GM10266 (cell line): ENCODE data around the gene MAST4.

ENCODE experiments used
- DNase-seq: peaks from one replicate; pipeline ENCODE4 v3.0.0; 2012; ENCODE audit errors: extremely low spot score
- TF ChIP-seq, protein P1 (sequence below): IDR thresholded peaks from 2 replicates; pipeline ENCODE4 v1.5.1; 2012; ENCODE audit warnings: mild to moderate bottlenecking, low read depth; ENCODE audit not compliant: control insufficient read depth, insufficient read depth; ENCODE audit errors: missing control alignments

Gene MAST4

DNA sequence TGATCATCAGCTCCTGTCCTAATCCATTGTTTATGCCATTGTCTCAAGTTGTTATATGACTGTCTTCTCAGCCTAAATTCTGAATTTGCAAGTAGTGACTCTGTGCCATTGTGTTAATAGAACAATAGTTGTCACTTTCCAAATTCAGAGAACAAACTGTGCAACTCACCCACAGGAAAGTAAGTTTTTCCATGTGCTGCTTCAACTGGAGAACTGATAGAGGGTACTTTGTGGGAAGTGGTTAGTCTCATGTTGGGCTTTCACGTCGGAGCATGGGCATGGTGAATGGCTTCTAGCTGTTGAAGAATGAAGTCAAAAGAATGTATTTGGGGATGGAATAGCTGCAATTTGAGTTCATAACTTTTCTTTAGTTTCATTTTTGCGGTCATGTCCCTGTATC is 454.4 kb downstream of the MAST4 start:
- DNase-seq: no peak
- TF ChIP-seq, protein P1, sequence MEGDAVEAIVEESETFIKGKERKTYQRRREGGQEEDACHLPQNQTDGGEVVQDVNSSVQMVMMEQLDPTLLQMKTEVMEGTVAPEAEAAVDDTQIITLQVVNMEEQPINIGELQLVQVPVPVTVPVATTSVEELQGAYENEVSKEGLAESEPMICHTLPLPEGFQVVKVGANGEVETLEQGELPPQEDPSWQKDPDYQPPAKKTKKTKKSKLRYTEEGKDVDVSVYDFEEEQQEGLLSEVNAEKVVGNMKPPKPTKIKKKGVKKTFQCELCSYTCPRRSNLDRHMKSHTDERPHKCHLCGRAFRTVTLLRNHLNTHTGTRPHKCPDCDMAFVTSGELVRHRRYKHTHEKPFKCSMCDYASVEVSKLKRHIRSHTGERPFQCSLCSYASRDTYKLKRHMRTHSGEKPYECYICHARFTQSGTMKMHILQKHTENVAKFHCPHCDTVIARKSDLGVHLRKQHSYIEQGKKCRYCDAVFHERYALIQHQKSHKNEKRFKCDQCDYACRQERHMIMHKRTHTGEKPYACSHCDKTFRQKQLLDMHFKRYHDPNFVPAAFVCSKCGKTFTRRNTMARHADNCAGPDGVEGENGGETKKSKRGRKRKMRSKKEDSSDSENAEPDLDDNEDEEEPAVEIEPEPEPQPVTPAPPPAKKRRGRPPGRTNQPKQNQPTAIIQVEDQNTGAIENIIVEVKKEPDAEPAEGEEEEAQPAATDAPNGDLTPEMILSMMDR: no peak

DNA sequence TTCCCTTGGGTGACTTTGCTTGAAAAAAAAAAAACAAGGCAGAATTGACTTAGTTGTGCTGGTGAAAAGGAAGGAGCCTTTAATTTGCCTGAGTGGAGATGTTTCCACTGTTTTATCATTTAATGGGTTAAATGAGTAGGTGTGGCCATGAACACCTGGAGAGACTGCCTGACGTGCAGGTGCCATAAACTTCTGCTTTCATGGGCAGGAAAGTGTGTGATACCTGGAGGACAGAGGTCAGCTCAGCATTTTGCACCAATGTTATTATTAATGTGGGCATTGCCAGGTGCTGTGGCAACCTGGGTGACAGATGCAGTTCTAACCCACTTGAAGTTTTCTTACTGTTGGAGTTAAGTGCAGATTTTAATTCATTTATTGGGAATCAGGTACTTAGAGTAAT is 455.0 kb downstream of the MAST4 start:
- TF ChIP-seq, protein P1: no peak
- no peak for DNase-seq

DNA sequence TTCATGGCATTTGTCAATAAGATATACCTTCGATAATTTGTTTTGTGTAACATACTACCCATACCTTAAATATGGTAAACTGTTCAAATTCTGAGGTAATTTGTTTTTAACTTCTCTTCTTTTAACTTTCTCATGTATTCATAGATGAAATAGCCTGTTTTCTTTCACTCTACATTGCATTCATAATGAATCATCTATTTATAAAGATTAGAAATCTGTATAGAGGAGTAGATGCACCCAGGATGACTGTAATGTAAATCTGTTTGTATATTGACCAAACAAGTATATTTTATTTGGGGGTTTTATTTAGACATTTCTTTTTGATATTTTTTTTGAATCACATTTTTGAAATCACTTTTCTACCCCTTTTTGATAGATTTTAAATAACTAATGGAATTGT is 455.8 kb downstream of the MAST4 start:
- TF ChIP-seq, protein P1: no peak
- no peak for DNase-seq

DNA sequence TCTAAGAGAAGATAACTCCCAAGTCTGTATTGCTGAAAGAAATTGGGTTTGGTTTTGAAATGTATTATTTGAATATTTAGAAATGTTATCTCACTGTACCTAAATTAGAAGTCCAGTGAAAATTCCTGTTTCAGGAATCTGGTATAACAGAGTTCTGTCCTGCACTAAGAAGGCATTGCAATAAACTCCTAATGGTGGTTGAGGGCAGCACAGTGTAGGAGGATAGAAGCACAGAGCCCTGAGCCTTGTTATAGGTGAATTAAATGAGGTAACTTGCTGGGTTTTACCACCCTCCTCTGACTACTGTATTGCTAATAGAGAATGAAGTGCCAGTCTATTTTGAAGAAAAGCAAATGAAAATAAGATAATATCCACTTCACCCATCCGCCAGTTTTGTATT is 457.0 kb downstream of the MAST4 start:
- no peak for DNase-seq
- TF ChIP-seq, protein P1: no peak

DNA sequence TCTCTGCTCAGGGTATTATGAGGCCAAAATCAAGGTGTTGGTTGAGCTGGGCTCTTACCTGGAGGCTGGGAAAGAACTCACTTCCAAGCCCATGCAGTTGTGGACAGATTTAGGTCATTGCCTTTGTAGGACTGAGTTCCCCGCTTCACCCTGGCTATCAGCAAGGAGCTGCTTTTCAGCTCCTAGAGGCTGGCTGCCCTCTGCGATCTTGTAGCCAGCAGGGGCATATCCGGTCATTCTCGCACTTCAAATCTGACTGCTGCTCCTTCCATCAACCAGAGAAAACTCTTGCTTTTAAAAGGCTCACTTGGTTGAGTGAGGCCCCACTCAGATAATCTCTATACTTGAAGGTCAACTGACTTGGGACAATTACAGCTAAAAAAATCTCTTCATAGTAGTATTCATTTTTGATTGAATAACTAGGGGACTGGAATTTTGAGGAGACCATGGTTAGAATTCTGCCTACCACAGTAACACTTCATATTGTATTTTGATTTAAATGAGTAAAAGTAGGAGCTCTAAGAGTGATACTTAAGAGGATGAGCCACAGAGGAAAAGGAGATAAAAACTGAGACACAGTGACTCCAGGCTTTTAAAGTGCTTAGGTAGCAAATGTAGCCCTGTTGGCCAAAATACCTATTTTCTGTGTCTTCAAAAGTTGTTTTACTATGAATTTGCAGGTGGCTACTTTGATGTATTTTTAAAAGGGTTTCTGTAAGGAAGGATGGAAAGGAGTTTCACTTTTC is 463.0 kb downstream of the MAST4 start:
- DNase-seq: no peak
- TF ChIP-seq, protein P1: no peak

DNA sequence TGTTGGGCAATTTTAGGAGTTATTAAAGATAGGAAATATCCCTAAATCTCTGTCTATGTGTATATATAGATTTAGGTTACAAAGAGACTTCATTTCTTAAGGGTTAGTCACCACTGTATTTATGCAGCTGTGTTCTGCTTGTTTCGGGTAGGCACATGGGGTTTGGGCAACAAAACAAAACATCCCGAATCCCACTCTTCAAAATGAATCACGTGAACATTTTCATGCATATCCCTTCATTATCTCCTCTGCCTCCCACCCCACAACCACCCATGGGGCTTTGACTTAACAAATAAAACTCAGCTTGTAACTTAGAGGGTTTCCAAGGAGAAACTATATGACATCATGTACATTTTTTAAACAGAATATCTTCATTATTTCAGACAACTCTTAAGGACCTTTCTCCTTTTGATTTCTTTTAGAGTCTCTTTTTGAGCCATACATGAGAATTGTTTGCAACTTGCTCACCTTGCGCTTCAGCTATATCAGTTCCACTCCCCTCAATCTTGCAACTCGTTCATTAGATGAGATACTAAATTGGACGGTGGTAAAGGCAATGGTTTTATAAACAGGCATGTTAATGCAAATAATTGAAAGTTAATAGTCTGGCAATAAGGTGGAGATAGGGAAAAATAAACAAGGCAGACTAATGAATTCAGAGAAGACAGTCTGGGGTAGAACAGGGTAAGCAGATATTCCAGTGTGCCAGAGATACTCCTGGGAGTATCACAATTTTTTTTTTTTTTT is 463.7 kb downstream of the MAST4 start:
- DNase-seq: no peak
- TF ChIP-seq, protein P1: no peak

DNA sequence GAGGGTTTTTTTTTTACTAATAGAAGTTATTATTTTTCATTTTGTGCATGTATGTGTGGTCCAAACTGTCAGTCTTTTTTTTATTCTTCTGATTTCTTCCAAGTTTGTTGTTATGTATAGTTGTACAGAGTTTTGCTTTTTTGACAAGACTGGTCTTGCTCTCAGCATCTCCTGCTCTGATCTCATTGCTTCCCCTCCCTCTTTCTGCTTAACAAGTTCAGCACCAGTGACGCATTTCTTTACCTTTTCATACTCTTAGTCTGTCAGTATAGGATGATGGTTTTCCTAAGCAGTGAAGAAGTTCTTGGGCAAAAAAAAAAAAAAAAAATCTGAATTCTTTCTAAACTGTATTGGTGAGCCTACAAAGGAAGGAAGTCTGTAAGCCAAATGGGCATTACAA is 465.3 kb downstream of the MAST4 start:
- no peak for DNase-seq
- TF ChIP-seq, protein P1: no peak
